A549 (cell line): ENCODE data around the gene ARL1. TPM values are rescaled to one million over a fixed set of nuclear protein-coding genes. Genes with fewer than 3 reads are reported as not detected.

ENCODE experiments used
- HES2 ChIP-seq: fragments of >200 bp; sonication (Bioruptor Twin); formaldehyde crosslinking; IDR thresholded peaks from 2 replicates; pipeline ENCODE4 v1.6.1; 2016
- KDM5A ChIP-seq: fragments of 200-600 bp; sonication (generic); IDR thresholded peaks from 2 replicates; pipeline ENCODE4 v1.6.1; 2016; ENCODE audit warnings: antibody characterized with exemption, mild to moderate bottlenecking
- MAFK ChIP-seq: fragments of 450-650 bp; IDR thresholded peaks from 2 replicates; pipeline ENCODE4 v1.6.1; 2014; ENCODE audit not compliant: partially characterized antibody
- RARB ChIP-seq: fragments of 250-450 bp; sonication (Bioruptor Pico); IDR thresholded peaks from 2 replicates; pipeline ENCODE4 v1.8.0; 2021; ENCODE audit warnings: mild to moderate bottlenecking, moderate library complexity
- REST ChIP-seq: fragments of 200-600 bp; sonication (generic); IDR thresholded peaks from 2 replicates; pipeline ENCODE4 v1.6.1; 2016; ENCODE audit warnings: antibody characterized with exemption, mild to moderate bottlenecking, moderate library complexity
- polyA plus RNA-seq, 4 experiments: library from polyadenylated mRNA; depleted of rRNA in 3 of 4; stranded (reverse); fragments of >200 nt; fragmentation: RNase III in 1 of 4; extraction: RNeasy Plus Mini Kit Qiagen cat#74134 plus additional on column Dnase treatment in 1 of 4; gene quantifications; 2 replicates in 3 of 4; 3 replicates in 1 of 4; pipeline ENCODE4 v1.2.3, GENCODE V29; 2011 to 2017
- small RNA-seq, 6 experiments: library from RNA; depleted of rRNA; stranded (forward); fragments of <200 nt; gene quantifications; one replicate each; pipeline ENCODE3, GENCODE V24; 2012
- TF ChIP-seq, protein P1 (sequence below): fragments of 450-650 bp; IDR thresholded peaks from 2 replicates; pipeline ENCODE4 v1.6.1; 2014; ENCODE audit warnings: antibody characterized with exemption

Gene ARL1
- polyA plus RNA-seq, 2 of the 4 experiments (the other 2 are of a cell fraction), result 70.3 to 141 TPM

GRCh38 chr12:101343893-101344292 is 63.7 kb downstream of the ARL1 start (continued):
- TF ChIP-seq MAFK (no peak), KDM5A (no peak), RARB (CRISPR knock-in tag) (no peak), REST (no peak), HES2 (no peak)
- TF ChIP-seq, protein P1, sequence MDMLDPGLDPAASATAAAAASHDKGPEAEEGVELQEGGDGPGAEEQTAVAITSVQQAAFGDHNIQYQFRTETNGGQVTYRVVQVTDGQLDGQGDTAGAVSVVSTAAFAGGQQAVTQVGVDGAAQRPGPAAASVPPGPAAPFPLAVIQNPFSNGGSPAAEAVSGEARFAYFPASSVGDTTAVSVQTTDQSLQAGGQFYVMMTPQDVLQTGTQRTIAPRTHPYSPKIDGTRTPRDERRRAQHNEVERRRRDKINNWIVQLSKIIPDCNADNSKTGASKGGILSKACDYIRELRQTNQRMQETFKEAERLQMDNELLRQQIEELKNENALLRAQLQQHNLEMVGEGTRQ, result no peak

Small RNA genes lying within 50 kb of the gene (small RNA-seq; reads per million reads assigned to genes)
- gene RF00019, result 0 reads per million in 6 experiments
- 0 reads per million in 6 experiments for gene RNU6-1068P
- gene RPS27P23, result 0 reads per million in 6 experiments

Other genes with a start within 250 kb of the ARL1 start
- gene SLC5A8, start 197.5 kb downstream of the ARL1 start, polyA plus RNA-seq (2011; rRNA removed), result not detected in 2 replicates
- gene SLC5A8, start 197.5 kb downstream of the ARL1 start, polyA plus RNA-seq (2017; fragmentation: RNase III; extraction: RNeasy Plus Mini Kit Qiagen cat#74134 plus additional on column Dnase treatment), result not detected in 3 replicates
- gene UTP20, start 127.7 kb downstream of the ARL1 start, polyA plus RNA-seq (2011; rRNA removed), result 32.4 and 34.6 TPM in 2 replicates
- gene UTP20, start 127.7 kb downstream of the ARL1 start, polyA plus RNA-seq (2017; fragmentation: RNase III; extraction: RNeasy Plus Mini Kit Qiagen cat#74134 plus additional on column Dnase treatment), result 11.7 to 14.6 TPM (median 12.6 TPM) in 3 replicates
- gene SPIC, start 67.6 kb upstream of the ARL1 start, polyA plus RNA-seq (2011; rRNA removed), result 0.08 TPM in 1 of 2 replicates, not detected in the other
- not detected in 3 replicates for gene SPIC, start 67.6 kb upstream of the ARL1 start, polyA plus RNA-seq (2017; fragmentation: RNase III; extraction: RNeasy Plus Mini Kit Qiagen cat#74134 plus additional on column Dnase treatment)
- not detected in 2 replicates for gene MYBPC1, start 187.2 kb upstream of the ARL1 start, polyA plus RNA-seq (2011; rRNA removed)
- gene MYBPC1, start 187.2 kb upstream of the ARL1 start, polyA plus RNA-seq (2017; fragmentation: RNase III; extraction: RNeasy Plus Mini Kit Qiagen cat#74134 plus additional on column Dnase treatment), result not detected in 3 replicates